T-helper 2 cell (primary cell): ENCODE measurements around the gene TTC12.

Experiments used
- DNase-seq, 5 experiments: peaks; one replicate each; pipeline versions ENCODE4 v3.0.0 to v3.0.0-alpha.2; 2012 to 2022

The TTC12 gene

GRCh38 chr11:113408206-113408605 is 93.8 kb downstream of the TTC12 start:
- DNase-seq = no peak

- no peak for DNase-seq
Measured at GRCh38 chr11:113408887-113409286, 94.5 kb downstream of the TTC12 start.

- no peak for DNase-seq
Measured at GRCh38 chr11:113409526-113409925, 95.1 kb downstream of the TTC12 start.

- no peak for DNase-seq
Measured at GRCh38 chr11:113410414-113411135, 96.2 kb downstream of the TTC12 start.

GRCh38 chr11:113411536-113411935 is 97.2 kb downstream of the TTC12 start:
- no peak for DNase-seq

GRCh38 chr11:113412675-113413074 is 98.3 kb downstream of the TTC12 start:
- DNase-seq = no peak

- DNase-seq = no peak
Measured at GRCh38 chr11:113415343-113415742, 101.0 kb downstream of the TTC12 start.
